ENCODE results near the gene GALM. TPM values are rescaled to one million over a fixed set of nuclear protein-coding genes. Genes with fewer than 3 reads are reported as not detected.
A peak's percentile ranks its signal among the peaks of the same experiment; 100 is the strongest.
"Not testable (repeated sequence)": the region's sequence is repeated elsewhere in the genome, so short reads cannot be mapped to it uniquely, and the experiment has no call there.

The GALM gene
- 2.8 and 3.8 TPM in 2 replicates for total RNA-seq (2014; rRNA removed; shearing (Covaris generic))
- polyA plus RNA-seq (2014; cell fraction: nucleus; rRNA removed): 3.4 and 3.5 TPM in 2 replicates

DNA sequence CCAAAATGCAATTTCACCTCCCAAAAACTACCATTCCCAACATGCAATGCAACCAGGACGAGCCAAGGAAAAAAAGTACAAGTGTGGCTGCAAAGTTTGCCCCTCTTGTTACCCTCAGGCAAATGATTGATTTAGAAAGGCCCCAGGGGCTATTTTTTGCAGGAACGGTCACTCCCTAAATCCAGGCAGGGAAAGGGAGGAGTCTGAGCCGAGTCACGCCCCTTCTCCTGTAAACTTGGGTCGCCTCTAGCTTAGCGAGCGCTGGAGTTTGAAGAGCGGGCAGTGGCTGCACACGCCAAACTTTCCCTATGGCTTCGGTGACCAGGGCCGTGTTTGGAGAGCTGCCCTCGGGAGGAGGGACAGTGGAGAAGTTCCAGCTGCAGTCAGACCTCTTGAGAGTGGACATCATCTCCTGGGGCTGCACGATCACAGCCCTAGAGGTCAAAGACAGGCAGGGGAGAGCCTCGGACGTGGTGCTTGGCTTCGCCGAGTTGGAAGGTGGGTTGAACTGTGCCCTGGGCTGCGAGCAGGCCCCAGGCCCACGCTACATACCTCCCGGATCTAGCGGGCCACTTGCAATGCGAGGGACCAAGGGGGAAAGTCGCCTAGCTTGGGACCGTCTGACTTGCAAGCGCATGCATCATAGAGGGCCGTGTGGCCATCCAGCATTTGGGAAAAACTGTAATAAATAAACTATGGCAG is at the start of gene GALM:
TSS of gene GALM (plus strand) at position 261 of the 702 bp plus-strand sequence. CDS start at position 309, 48 bp downstream.
- peak; percentile 34 for DNase-seq (ENCODE audit: extremely low read depth, low read depth)

GRCh38 chr2:38617301-38617700 is 48.6 kb upstream of the GALM start:
- DNase-seq (ENCODE audit: extremely low read depth, low read depth): no peak

- DNase-seq (ENCODE audit: extremely low read depth, low read depth): no peak
These were observed 46.3 kb upstream of the GALM start for GRCh38 chr2:38619458-38620164.

DNA sequence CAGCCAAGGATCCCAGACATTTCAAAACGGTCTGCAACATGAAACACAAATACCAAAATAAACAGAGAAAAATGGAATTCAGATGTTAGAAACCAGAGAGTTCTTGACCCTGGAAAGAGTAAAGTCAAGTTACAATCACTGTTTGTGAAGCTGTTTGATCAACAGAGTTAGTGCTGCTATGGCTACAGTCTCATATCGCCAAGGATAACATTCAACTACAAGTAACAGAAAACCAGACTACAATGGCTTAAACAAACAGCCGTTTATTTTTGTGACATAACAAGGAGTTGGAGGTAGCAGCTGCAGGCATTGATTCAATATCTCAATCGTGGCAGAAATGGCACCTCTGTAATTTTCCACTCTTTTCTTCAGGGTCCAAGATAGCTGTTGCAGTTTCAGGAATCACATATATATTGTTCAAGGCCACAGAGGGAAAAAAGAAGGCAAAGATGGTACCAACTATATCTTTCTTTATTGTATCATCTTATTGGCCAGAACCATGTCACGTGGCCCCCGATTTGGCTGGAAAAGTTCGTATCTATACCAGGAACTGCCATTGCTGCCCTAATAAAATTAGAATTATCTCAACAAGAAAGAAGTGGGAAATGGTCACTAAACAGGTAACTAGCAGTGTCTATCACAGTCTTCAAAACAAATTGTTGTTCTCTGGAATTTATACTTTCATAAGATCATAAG is 45.5 kb upstream of the GALM start:
- no peak for DNase-seq (ENCODE audit: extremely low read depth, low read depth)

GRCh38 chr2:38621018-38621417 is 44.9 kb upstream of the GALM start:
- DNase-seq (ENCODE audit: extremely low read depth, low read depth): no peak

DNA sequence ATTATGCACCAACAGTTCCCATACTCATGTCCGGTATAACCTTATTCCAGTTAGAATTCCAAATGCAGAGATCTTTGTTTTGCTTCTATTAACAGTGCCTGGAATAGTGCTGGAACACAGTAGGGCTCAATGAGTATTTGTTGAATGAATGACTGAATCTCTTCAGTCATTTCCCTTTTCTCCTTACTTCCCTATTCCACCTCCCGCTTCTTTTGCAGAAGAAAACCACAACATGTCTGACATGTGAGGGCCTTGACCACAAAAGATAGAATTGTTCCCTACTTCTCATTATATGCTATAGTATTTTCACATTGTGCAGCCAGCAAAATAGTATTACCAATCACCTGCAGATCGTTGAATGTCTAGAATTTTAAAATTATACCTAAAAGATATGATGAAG is 43.7 kb upstream of the GALM start:
- no peak for DNase-seq (ENCODE audit: extremely low read depth, low read depth)

DNA sequence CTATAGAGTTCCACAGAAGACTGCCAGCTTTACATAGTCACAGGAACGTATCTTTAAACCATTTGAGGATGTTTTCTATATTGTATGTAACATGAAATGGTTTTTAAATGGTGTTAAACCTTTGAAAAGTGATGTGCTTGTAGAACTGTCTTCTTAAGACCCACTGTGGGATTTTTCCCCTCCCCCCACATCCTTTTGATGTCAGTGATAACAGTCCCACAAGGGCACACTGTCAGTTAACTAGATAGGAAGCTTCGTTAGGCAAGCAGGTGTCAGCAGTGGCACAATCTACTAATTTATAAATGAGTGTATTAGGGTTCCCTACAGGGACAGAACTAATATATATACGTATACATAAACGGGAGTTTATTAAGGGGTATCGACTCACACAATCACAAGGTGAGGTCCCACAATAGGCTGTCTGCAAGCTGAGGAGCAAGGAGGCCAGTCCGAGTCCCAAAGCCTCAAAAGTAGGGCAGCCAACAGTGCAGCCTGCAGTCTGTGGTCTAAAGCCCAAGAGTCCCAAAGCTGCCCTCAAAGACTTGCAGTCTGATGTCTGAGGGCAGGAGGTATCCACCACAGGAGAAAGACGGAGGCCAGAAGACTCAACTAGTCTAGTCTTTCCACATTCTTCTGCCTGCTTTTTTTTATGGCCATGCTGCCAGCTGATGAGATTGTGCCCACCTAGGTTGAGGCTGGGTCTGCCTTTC is 39.4 kb upstream of the GALM start:
- DNase-seq (ENCODE audit: extremely low read depth, low read depth): no peak

DNA sequence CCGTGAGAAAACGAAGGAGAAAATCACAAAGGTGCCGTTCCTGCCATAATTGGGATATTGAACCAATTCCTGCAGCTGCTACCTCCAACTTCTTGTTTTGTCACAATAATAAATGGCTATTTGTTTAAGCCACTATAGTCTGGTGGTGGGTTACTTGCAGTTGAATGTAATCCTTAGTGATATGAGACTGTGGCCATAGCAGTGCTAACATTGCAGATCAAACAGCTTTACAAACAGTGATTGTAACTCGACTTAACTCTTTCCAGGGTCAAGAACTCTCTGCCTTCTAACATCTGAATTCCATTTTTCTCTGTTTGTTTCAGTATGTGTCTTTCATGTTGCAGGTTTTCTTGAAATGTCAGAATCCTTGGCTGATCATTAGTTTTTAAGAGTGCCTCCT is 38.5 kb upstream of the GALM start:
- DNase-seq (ENCODE audit: extremely low read depth, low read depth): no peak

- no peak for DNase-seq (ENCODE audit: extremely low read depth, low read depth)
These were observed 36.2 kb upstream of the GALM start for GRCh38 chr2:38629684-38630083.

GRCh38 chr2:38631976-38632375 is 33.9 kb upstream of the GALM start:
- no peak for DNase-seq (ENCODE audit: extremely low read depth, low read depth)

GRCh38 chr2:38632980-38633379 is 32.9 kb upstream of the GALM start:
- DNase-seq (ENCODE audit: extremely low read depth, low read depth): no peak

DNA sequence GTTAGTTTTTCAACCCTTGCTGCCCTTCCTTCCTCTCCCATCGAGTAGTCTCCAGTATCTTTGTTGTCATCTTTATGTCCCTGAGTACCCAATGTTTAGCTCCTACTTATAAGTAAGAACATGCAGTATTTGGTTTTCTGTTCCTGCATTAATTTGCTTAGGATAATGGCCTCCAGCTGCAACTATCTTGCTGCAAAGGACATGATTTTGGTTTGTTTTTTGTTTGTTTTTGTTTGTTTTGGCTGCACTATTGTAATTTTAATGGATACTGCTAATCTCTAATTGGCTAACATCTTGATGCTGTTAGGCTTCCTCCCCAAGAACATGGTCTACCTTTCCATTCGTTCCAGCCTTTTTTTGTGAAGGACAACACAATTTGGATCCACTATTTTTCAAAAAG is 32.0 kb upstream of the GALM start:
- DNase-seq (ENCODE audit: extremely low read depth, low read depth): no peak

GRCh38 chr2:38634684-38635083 is 31.2 kb upstream of the GALM start:
- no peak for DNase-seq (ENCODE audit: extremely low read depth, low read depth)

- no peak for DNase-seq (ENCODE audit: extremely low read depth, low read depth)
These were observed 30.8 kb upstream of the GALM start for GRCh38 chr2:38635139-38635538.

DNA sequence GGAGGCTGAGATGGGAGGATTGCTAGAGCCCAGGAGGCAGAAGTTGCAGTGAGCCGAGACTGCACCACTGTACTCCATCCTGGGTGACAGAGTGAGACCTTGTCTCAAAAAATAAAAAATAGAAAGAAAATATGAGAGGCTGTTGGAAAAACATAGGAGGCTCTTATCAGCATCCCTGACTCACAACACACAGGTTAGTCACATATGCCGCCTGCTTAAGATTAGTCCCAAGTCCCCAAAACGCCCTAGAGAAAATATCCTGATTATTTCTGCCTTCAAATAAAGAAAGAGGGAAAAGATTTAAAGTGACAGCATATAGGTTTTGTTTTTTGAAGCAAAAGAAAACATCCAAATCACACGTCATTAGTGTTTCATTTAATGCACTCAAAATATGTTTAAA is 29.8 kb upstream of the GALM start:
- DNase-seq (ENCODE audit: extremely low read depth, low read depth): no peak

DNA sequence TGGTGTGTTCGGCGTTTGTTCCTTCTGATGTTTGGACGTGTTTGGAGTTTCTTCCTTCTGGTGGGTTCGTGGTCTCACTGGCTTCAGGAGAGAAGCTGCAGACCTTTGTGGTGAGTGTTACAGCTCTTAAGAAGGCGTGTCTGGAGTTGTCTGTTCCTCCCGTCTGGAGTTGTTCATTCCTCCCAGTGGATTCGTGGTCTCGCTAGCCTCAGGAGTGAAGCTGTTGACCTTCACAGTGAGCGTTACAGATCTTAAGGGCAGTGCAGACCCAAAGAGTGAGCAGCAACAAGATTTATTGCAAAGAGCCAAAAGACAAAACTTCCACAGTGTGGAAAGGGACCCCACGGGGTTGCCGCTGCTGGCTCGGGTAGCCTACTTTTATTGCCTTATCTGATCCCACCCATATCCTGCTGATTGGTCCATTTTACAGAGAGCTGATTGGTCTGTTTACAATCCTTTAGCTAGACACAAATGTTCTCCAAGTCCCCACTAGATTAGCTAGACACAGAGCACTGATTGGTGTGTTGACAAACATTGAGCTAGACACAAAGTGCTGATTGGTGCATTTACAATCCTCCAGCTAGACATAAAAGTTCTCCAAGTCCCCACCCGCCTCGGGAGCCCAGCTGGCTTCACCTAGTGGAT is 23.4 kb upstream of the GALM start:
- DNase-seq (ENCODE audit: extremely low read depth, low read depth): not testable (repeated sequence)

- DNase-seq (ENCODE audit: extremely low read depth, low read depth): no peak
These were observed 22.8 kb upstream of the GALM start for GRCh38 chr2:38643021-38643671.

- not testable (repeated sequence) for DNase-seq (ENCODE audit: extremely low read depth, low read depth)
These were observed 22.0 kb upstream of the GALM start for GRCh38 chr2:38643683-38644511.
